ENCODE data around the gene FUBP1. TPM values are rescaled to one million over a fixed set of nuclear protein-coding genes. Genes with fewer than 3 reads are reported as not detected.
A peak's percentile ranks its signal among the peaks of the same experiment; 100 is the strongest.

The FUBP1 gene
- total RNA-seq, 1 experiment from 2014 or later = 271 TPM

GRCh38 chr1:77951328-77951727, 27.5 kb downstream of the FUBP1 start:
- no peaks in the 10 kb centered on the region for H3K9me3 ChIP-seq (ENCODE audit: control insufficient read depth, low read depth, low read length)
- Mint-ChIP-seq H3K36me3 (ENCODE audit: insufficient read depth in 1 of 3, low read depth in 3 of 3) (peaks cover 38 to 84% (median 78%) of the 10 kb centered on the region in 3 experiments; a peak in 6 of 7 replicates), H3K27me3 (ENCODE audit: low read depth) (no peaks in the 10 kb centered on the region), H3K27ac (peak overlapping the region in 1 of 3 experiments; percentile 80; a peak in 1 of 7 replicates), H3K4me1 (no peaks in the 10 kb centered on the region), H3K9me3 (no peaks in the 10 kb centered on the region), H3K4me3 (no peak overlapping the region)
- no peak for TF ChIP-seq CTCF (conservative IDR thresholded peaks at IDR 0.05)
- no peak overlapping the region for H3K4me2 ChIP-seq (ENCODE audit: insufficient read depth, insufficient read length, low read length)
- no peaks in the 10 kb centered on the region for H3K27me3 ChIP-seq (ENCODE audit: insufficient read depth, low read length)
- no peak overlapping the region for H2BK12ac ChIP-seq (ENCODE audit: insufficient read length, low read depth, low read length)
- H4K8ac ChIP-seq (replicated peaks; ENCODE audit: insufficient read length, low read depth, low read length) = no peak overlapping the region
- no peak overlapping the region for H2BK15ac ChIP-seq (ENCODE audit: low read depth, low read length)
- H3K18ac ChIP-seq (ENCODE audit: insufficient read length, low read depth, low read length) = no peak overlapping the region
- no peak overlapping the region for H3K4ac ChIP-seq (ENCODE audit: low read depth, low read length)
- no peak overlapping the region for H3K14ac ChIP-seq (ENCODE audit: insufficient read depth, low read length)
- H2BK120ac ChIP-seq (ENCODE audit: low read depth, low read length, poor library complexity, severe bottlenecking) = no peak overlapping the region
- H2AK5ac ChIP-seq (ENCODE audit: insufficient read length, low read length) = no peak overlapping the region
- H3K23ac ChIP-seq (ENCODE audit: insufficient read length, low read depth, low read length) = no peak overlapping the region
- WGBS (ENCODE audit: extremely low coverage, insufficient read length, low lambda C conversion rate) = no CpG with 5 or more reads among the region's 1 CpG
- no peak overlapping the region for H2BK5ac ChIP-seq (ENCODE audit: insufficient read length, low read length)
- no peak overlapping the region for H3T11ph ChIP-seq (ENCODE audit: low read length)
- H3K9ac ChIP-seq (ENCODE audit: extremely low read depth, insufficient read length, low read length) = no peak overlapping the region
- H4K5ac ChIP-seq (ENCODE audit: insufficient read length, low read depth, low read length) = no peak overlapping the region
- no peaks in the 10 kb centered on the region for H3K79me2 ChIP-seq (ENCODE audit: insufficient read depth, low read length)
- no peak overlapping the region for H3K27ac ChIP-seq (ENCODE audit: insufficient read length, low read depth, low read length)
- DNase-seq = no peak
- H3K23me2 ChIP-seq (ENCODE audit: insufficient read length, low read depth, low read length, poor library complexity, severe bottlenecking) = no peaks in the 10 kb centered on the region
- no peak overlapping the region for H3K56ac ChIP-seq (ENCODE audit: insufficient read length, low read depth, low read length)
- H2BK20ac ChIP-seq (ENCODE audit: low read depth, low read length, poor library complexity, severe bottlenecking) = no peak overlapping the region
- no peaks in the 10 kb centered on the region for H3K4me1 ChIP-seq (ENCODE audit: insufficient read depth, low read length)
- no peak overlapping the region for H4K91ac ChIP-seq (ENCODE audit: insufficient read length, low read depth, low read length)
- no peaks in the 10 kb centered on the region for H4K20me1 ChIP-seq (ENCODE audit: control insufficient read depth, insufficient read depth, insufficient read length)
- H2AFZ ChIP-seq (ENCODE audit: low read length) = no peak overlapping the region
- H3K79me1 ChIP-seq (ENCODE audit: insufficient read depth, low read depth, low read length, poor library complexity, severe bottlenecking) = no peaks in the 10 kb centered on the region

Measured in H9 (cell line).